ENCODE measurements around the gene ANKMY1. TPM values are rescaled to one million over a fixed set of nuclear protein-coding genes. Genes with fewer than 3 reads are reported as not detected.

ANKMY1 gene
- polyA plus RNA-seq, 3 donors: 2.1 to 22.9 (median 2.9) TPM

DNA sequence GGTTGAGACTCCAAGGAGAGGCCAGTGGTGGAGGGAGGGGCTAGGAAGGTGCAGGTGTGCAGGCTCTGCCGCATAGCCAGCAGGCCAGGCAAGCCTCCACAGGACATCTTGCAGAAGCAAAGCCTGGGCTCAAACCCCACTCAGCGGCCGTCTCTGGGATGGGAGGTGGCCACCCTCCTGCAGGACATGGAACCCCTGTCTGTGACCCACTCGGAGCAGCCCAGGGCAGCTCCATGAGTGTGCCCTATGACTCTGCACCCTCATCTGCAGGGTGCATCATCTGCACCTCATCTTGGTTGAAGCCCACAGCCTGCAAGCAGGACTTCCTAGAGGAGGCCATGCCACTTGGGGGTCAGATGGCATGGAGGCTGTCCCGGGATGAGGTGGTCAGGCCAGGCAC, 76.1 kb downstream of the ANKMY1 start:
- no peak overlapping the region for H3K4me3 ChIP-seq (replicated peaks in 1 of 3; ENCODE audit: low read depth in 2 of 3, low read length in 3 of 3)
- no peak overlapping the region for H2AFZ ChIP-seq (ENCODE audit: insufficient read depth, low read depth, low read length, poor library complexity, severe bottlenecking)
- TF ChIP-seq, protein P1, sequence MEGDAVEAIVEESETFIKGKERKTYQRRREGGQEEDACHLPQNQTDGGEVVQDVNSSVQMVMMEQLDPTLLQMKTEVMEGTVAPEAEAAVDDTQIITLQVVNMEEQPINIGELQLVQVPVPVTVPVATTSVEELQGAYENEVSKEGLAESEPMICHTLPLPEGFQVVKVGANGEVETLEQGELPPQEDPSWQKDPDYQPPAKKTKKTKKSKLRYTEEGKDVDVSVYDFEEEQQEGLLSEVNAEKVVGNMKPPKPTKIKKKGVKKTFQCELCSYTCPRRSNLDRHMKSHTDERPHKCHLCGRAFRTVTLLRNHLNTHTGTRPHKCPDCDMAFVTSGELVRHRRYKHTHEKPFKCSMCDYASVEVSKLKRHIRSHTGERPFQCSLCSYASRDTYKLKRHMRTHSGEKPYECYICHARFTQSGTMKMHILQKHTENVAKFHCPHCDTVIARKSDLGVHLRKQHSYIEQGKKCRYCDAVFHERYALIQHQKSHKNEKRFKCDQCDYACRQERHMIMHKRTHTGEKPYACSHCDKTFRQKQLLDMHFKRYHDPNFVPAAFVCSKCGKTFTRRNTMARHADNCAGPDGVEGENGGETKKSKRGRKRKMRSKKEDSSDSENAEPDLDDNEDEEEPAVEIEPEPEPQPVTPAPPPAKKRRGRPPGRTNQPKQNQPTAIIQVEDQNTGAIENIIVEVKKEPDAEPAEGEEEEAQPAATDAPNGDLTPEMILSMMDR (IDR thresholded peaks at IDR 0.05): no peak
- no peaks in the 10 kb centered on the region for H3K36me3 ChIP-seq (replicated peaks in 1 of 2; ENCODE audit: control insufficient read depth in 1 of 2, insufficient read depth in 2 of 2, low read length in 2 of 2)
- H3K4me1 ChIP-seq (ENCODE audit: control insufficient read depth in 1 of 2, insufficient read depth in 2 of 2, low read length in 2 of 2): no peaks in the 10 kb centered on the region
- H3K4me2 ChIP-seq (replicated peaks; ENCODE audit: extremely low read depth, low read length, poor library complexity, severe bottlenecking): no peak overlapping the region
- no peaks in the 10 kb centered on the region for H3K4me1 Mint-ChIP-seq
- no peaks in the 10 kb centered on the region for H3K27me3 Mint-ChIP-seq (ENCODE audit: low read depth in 3 of 3)
- H3K36me3 Mint-ChIP-seq: peaks cover 0 to 10% of the 10 kb centered on the region in 2 donors
- no peak overlapping the region for H3K27ac Mint-ChIP-seq
- H3K27me3 ChIP-seq (ENCODE audit: control insufficient read depth in 2 of 2, insufficient read depth in 2 of 2, low read length in 2 of 2): no peaks in the 10 kb centered on the region
- DNase-seq: no peak
- peaks cover 3 to 29% (median 11%) of the 10 kb centered on the region in 7 donors for H3K9me3 Mint-ChIP-seq
- H3K79me2 ChIP-seq (ENCODE audit: insufficient read depth, low read length): no peaks in the 10 kb centered on the region
- intact Hi-C loops (cut with micrococcal nuclease): no loop called here
- H3K9me3 ChIP-seq (replicated peaks in 1 of 2; ENCODE audit: control insufficient read depth in 1 of 2, insufficient read depth in 1 of 2, low read length in 2 of 2): peaks cover 0 to 12% of the 10 kb centered on the region in 2 donors
- 97% methylated on average over 5 of the region's 5 CpGs for WGBS (ENCODE audit: insufficient coverage)
- H4K20me1 ChIP-seq (ENCODE audit: insufficient read depth, low read length): no peaks in the 10 kb centered on the region
- H3K27ac ChIP-seq (ENCODE audit: low read depth in 1 of 2, low read length in 2 of 2): no peak overlapping the region
- H3K4me3 Mint-ChIP-seq: no peak overlapping the region
- no peak overlapping the region for H3K9ac ChIP-seq (ENCODE audit: insufficient read depth, low read length, poor library complexity, severe bottlenecking)

DNA sequence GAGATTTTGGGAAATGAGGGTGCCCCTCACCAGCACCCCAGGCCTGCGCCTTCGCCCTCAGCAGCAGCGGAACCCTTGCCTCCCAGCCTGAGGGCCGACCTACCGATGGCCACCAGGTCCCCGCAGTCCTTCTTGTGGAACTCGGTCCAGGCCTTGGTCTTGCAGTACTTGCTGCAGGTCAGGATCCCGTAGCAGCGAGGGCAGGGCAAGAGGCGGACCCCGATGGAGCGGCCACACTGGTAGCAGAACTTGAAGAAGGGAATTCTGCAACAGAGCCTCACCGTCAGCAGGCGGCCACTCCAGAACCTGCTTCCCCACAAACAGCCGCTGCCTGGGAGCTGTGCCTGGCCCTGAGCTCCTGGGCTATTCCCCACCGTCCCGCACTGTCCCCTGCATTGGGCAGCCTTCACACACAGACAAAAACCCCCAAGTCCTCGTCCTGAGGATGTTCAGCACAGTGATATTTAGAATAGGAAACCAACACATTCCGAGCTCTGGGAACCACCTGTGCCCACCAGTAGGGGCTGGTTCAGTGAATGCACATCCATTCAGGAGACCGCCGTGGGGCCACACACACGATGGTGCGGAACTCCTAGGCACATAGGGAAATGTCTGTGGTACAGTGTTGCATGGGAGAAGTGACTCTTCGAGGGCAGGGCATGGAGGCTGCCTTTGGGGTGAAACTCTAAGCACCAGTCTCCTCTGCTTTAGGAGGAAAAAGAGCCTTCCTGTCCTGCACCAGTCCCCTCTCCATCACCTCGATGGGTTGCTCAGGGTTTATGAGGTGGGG, 76.8 kb downstream of the ANKMY1 start:
- no peaks in the 10 kb centered on the region for H3K4me1 Mint-ChIP-seq
- H3K9ac ChIP-seq (ENCODE audit: insufficient read depth, low read length, poor library complexity, severe bottlenecking): no peak overlapping the region
- H3K27ac ChIP-seq (ENCODE audit: low read depth in 1 of 2, low read length in 2 of 2): no peak overlapping the region
- no peak for DNase-seq
- H3K4me3 Mint-ChIP-seq: no peak overlapping the region
- H3K4me1 ChIP-seq (ENCODE audit: control insufficient read depth in 1 of 2, insufficient read depth in 2 of 2, low read length in 2 of 2): no peaks in the 10 kb centered on the region
- H3K36me3 Mint-ChIP-seq: peaks cover under 1 to 14% of the 10 kb centered on the region in 2 donors
- no peaks in the 10 kb centered on the region for H4K20me1 ChIP-seq (ENCODE audit: insufficient read depth, low read length)
- H3K4me3 ChIP-seq (replicated peaks in 1 of 3; ENCODE audit: low read depth in 2 of 3, low read length in 3 of 3): no peak overlapping the region
- no peaks in the 10 kb centered on the region for H3K27me3 ChIP-seq (ENCODE audit: control insufficient read depth in 2 of 2, insufficient read depth in 2 of 2, low read length in 2 of 2)
- H3K79me2 ChIP-seq (ENCODE audit: insufficient read depth, low read length): no peaks in the 10 kb centered on the region
- no peak overlapping the region for H3K27ac Mint-ChIP-seq
- peaks cover 0 to 14% of the 10 kb centered on the region in 2 donors for H3K9me3 ChIP-seq (replicated peaks in 1 of 2; ENCODE audit: control insufficient read depth in 1 of 2, insufficient read depth in 1 of 2, low read length in 2 of 2)
- intact Hi-C loops (cut with micrococcal nuclease): no loop called here
- H3K9me3 Mint-ChIP-seq: peaks cover 5 to 32% (median 8%) of the 10 kb centered on the region in 7 donors
- H3K36me3 ChIP-seq (replicated peaks in 1 of 2; ENCODE audit: control insufficient read depth in 1 of 2, insufficient read depth in 2 of 2, low read length in 2 of 2): no peaks in the 10 kb centered on the region
- TF ChIP-seq, protein P1 (IDR thresholded peaks at IDR 0.05): no peak
- no peaks in the 10 kb centered on the region for H3K27me3 Mint-ChIP-seq (ENCODE audit: low read depth in 3 of 3)
- 97% methylated on average over 22 of the region's 25 CpGs for WGBS (ENCODE audit: insufficient coverage)
- H2AFZ ChIP-seq (ENCODE audit: insufficient read depth, low read depth, low read length, poor library complexity, severe bottlenecking): no peak overlapping the region
- H3K4me2 ChIP-seq (replicated peaks; ENCODE audit: extremely low read depth, low read length, poor library complexity, severe bottlenecking): no peak overlapping the region

All from CD14-positive monocyte (primary cell).